Left hindlimb (tissue), 1 donor: Measurements from ENCODE around the gene TMEM19.

ENCODE experiments used
- DNase-seq: peaks from one replicate; pipeline ENCODE4 v3.0.0-alpha.2; 2018

Gene TMEM19

DNA sequence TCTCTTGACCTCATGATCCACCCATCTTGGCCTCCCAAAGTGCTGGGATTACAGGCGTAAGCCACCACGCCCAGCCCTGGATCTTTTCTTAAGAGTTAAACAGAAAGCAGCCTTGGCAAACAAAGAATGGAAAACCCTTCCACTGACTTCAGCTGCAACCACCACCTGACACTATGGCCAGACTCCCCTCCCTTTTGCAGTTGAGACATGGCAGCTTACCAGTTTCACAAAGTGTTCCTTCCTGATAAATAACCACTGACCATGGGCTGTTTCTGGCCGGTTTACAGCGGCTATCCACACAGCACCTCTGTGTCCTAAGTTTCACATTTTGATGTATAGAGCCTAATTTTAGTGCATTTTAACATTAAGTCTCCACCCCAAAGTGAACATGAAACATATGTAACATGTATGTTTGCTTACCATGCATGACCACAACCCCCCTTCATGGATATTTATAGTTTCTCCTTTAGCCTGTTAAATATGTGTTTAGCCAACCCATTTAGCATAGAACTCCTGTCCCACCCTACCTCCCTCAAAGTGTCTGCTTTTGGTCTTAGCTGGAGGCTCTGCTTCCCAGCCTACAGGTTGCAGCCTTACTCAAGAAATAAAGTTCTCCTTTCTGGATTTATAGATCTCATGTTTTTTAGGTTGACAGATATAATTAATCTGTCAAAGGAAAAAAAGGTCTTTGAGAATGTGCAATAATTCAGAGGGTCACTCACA lies 36.1 kb downstream of the TMEM19 start:
- no peak for DNase-seq

DNA sequence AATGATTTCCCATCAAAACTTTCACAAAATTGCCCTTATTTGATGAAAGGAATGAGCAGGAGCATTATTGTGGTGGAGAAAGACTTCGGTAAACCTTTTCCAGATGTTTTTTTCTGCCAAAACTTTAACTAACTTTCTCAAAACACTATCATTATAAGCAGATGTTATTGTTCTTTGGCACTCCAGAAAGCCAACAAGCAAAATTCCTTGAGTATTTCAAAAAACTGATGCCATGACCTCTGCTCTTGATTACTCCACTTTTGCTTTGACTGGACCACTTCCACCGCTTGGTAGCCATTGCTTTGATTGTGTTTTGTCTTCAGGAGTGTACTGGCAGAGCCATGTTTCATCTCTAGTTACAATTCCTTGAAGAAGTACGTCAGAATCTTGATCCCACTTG lies 39.1 kb downstream of the TMEM19 start:
- DNase-seq, result no peak

DNA sequence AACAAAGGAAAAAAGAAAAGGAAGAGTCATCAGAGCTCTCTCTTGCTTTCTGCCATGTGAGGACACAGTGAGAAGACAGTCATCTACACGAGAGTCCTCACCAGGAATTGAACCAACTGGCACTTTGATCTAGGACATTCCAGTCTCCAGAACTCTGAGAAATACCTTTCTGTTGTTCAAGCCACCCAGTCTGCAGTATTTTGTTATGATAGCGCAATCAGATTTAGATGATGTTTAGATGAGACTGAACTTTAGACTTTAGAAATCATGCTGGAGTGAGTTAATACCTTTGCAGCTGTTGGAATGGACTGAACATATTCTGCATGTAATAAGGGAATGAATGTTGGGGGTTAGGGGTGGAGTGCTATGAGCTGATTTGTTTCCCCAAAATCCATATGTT lies 40.7 kb downstream of the TMEM19 start:
- no peak for DNase-seq

GRCh38 chr12:71727958-71728357 lies 42.1 kb downstream of the TMEM19 start:
- no peak for DNase-seq

DNA sequence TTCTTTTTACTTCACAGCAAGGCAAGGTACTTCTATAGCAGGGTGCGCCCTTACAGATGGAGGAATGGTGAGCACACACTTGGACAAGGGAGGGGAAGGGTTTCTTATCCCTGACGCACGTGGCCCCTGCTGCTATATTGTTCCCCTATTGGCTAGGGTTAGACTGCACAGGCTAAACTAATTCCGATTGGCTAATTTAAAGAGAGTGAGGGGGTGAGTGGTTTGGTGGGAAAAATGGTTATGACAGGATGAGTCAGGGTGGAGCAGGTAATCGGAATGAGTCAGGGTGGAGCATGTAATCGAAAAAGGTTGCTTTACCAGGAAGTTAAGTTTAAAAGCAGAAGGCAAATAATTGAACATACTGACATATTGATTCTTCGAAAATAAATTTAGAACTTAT lies 45.1 kb downstream of the TMEM19 start:
- no peak for DNase-seq

- no peak for DNase-seq
Observed at GRCh38 chr12:71731439-71732356, 45.8 kb downstream of the TMEM19 start.

DNA sequence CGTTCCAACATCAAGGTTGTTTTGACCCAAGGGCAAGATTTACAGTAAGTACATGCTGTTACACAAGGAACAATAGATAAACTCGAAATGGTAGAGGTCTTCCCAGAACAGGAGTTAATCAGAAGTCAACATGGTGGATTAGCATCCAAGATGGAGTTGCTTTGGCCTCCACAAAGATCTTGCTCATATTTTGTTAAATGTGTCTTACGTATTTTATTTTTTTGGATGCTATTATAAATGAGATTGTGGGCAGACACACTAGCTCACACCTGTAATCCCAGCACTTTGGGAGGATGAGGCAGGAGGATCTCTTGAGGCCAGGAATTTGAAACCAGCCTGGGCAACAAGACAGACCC lies 46.5 kb downstream of the TMEM19 start:
- no peak for DNase-seq

DNA sequence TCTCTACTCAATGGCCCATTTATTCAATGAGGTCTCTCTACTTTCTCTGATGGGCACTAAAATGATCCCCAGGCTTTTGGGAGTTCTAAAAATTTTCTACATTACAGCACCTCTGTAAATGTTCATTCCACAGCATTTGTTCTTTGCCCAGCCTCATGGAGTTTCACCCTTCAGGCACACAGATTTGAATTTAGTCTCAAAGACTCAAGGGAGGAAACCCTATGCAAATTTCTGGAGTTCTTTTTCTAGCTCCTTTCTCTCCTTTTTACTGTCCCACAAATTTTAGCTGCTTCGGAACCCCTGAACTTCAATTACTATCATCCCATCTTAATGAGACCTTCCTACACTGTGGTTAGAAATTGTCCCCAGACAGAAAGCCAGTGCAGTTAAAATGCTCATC lies 51.3 kb downstream of the TMEM19 start:
- no peak for DNase-seq

GRCh38 chr12:71742998-71743397 lies 57.1 kb downstream of the TMEM19 start:
- DNase-seq, result no peak

GRCh38 chr12:71744522-71745300 lies 58.8 kb downstream of the TMEM19 start:
- DNase-seq, result no peak

- DNase-seq, result no peak
Observed at GRCh38 chr12:71746974-71747611, 61.2 kb downstream of the TMEM19 start.

- no peak for DNase-seq
Observed at GRCh38 chr12:71748081-71748850, 62.4 kb downstream of the TMEM19 start.

GRCh38 chr12:71749666-71750065 lies 63.8 kb downstream of the TMEM19 start:
- DNase-seq, result no peak

- DNase-seq, result no peak
Observed at GRCh38 chr12:71752891-71753290, 67.0 kb downstream of the TMEM19 start.
